Measurements from ENCODE around the gene CYRIA. TPM values are rescaled to one million over a fixed set of nuclear protein-coding genes. Genes with fewer than 3 reads are reported as not detected.

The CYRIA gene
- total and polyA plus RNA-seq, 11 donors, result 0.86 to 19.9 (median 2.7) TPM

DNA sequence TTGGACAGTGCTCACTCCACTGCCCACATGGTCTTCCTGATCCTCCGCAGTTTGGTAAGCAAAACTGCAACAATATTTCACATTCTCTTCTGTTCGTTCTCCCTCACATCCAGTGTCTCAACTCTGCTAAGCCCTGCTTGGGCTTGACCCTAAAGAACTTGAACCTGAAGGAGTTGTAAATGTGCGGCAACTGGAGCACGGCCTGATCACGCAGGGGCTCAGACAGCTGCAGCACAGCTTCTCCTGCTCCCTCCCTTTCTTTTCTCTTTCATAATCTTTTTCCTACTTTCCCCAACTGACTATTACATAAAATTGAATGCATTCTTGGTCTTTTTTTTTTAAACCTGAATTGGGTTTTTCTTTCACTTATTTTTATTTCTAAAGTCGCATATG lies 10.2 kb downstream of the CYRIA start:
- no peak for ATAC-seq

DNA sequence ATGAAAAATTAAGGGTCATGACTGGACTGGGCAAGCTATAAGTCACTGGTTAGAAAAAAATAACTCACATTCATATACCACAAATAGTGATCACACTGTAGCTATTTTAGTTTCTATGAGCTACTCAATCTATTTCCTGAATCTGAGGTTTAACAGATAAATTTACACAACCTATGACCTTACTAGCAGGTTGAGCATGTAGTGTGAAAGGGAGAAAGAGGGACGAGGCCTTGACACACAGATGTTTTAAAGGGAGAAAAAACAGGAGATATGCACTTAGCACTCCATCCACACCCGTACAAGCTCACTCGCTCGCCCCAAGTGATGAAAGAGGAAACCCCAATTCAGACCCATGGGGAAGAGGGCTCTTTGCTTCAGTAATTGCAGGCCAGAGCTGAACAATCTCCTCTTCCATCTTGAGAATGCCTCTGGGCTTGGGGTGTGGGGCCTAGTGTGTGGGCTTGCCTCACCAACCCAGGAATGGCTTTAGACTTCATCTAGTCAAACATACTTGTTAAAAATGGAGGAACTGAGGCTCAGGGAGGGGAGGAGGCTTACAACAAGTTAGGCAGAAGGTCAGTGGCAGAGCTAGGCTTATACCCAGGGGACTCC lies 10.7 kb downstream of the CYRIA start:
- no peaks in the 10 kb centered on the region for H3K36me3 ChIP-seq
- 82 to 92% (median 88%) methylated on average over 4 of the region's 4 CpGs for WGBS, 4 donors
- DNase-seq (no peak), ATAC-seq (no peak)
- H3K27me3 ChIP-seq, result no peaks in the 10 kb centered on the region
- no peaks in the 10 kb centered on the region for H3K9me3 ChIP-seq
- H3K4me3 ChIP-seq, result no peak overlapping the region
- TF ChIP-seq, protein P1, sequence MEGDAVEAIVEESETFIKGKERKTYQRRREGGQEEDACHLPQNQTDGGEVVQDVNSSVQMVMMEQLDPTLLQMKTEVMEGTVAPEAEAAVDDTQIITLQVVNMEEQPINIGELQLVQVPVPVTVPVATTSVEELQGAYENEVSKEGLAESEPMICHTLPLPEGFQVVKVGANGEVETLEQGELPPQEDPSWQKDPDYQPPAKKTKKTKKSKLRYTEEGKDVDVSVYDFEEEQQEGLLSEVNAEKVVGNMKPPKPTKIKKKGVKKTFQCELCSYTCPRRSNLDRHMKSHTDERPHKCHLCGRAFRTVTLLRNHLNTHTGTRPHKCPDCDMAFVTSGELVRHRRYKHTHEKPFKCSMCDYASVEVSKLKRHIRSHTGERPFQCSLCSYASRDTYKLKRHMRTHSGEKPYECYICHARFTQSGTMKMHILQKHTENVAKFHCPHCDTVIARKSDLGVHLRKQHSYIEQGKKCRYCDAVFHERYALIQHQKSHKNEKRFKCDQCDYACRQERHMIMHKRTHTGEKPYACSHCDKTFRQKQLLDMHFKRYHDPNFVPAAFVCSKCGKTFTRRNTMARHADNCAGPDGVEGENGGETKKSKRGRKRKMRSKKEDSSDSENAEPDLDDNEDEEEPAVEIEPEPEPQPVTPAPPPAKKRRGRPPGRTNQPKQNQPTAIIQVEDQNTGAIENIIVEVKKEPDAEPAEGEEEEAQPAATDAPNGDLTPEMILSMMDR (IDR thresholded peaks at IDR 0.05), result no peak
- TF ChIP-seq POLR2A (IDR thresholded peaks at IDR 0.05), result no peak
- peaks cover 0 to 99% (median 56%) of the 10 kb centered on the region in 12 donors for H3K4me1 ChIP-seq
- H3K27ac ChIP-seq, result peak overlapping the region in 8 of 12 donors; percentile 12 to 85 (median 37)
- intact Hi-C loops (cut with DNase I), result no loop called here

More for the DNA sequence above, 10.2 kb downstream of the CYRIA start:
- no peaks in the 10 kb centered on the region for H3K36me3 ChIP-seq
- 78 to 85% (median 83%) methylated on average over 6 of the region's 6 CpGs for WGBS, 4 donors
- H3K27me3 ChIP-seq, result no peaks in the 10 kb centered on the region
- peak overlapping the region in 8 of 12 donors; percentile 12 to 85 (median 37) for H3K27ac ChIP-seq
- intact Hi-C loops (cut with DNase I), result no loop called here
- no peak overlapping the region for H3K4me3 ChIP-seq
- H3K9me3 ChIP-seq, result no peaks in the 10 kb centered on the region
- DNase-seq, result no peak
- peaks cover 0 to 99% (median 52%) of the 10 kb centered on the region in 12 donors for H3K4me1 ChIP-seq
- TF ChIP-seq, protein P1 (IDR thresholded peaks at IDR 0.05), result no peak
- TF ChIP-seq POLR2A (IDR thresholded peaks at IDR 0.05), result no peak

DNA sequence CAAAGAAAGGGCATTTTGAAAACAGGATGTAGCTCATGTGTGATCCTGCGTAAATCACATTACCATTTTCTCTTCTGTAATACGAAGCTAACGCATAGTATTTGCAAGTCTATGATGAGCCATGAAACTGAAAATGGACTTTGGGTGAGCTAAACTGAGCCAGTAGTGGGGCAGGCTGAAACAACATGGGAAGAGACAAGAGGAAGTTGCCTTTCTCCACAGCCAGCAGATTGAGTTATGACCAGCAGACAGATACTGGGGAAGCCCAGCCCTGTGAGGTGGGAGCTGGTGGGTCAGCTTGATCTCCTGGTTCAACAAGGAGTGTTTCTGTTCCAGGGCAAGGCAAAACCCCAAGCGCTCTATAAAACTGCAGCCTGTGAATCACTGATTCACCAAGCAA lies 11.8 kb downstream of the CYRIA start:
- TF ChIP-seq, protein P1 (IDR thresholded peaks at IDR 0.05), result no peak
- no peak for TF ChIP-seq POLR2A (IDR thresholded peaks at IDR 0.05)
- H3K27me3 ChIP-seq, result no peaks in the 10 kb centered on the region
- WGBS, 4 donors, result 81 to 95% (median 90%) methylated on average over 4 of the region's 4 CpGs
- no peak for DNase-seq
- H3K27ac ChIP-seq, result peak overlapping the region in 10 of 12 donors; percentile 15 to 85 (median 59)
- no peaks in the 10 kb centered on the region for H3K9me3 ChIP-seq
- intact Hi-C loops (cut with DNase I), result no loop called here
- H3K4me3 ChIP-seq, result no peak overlapping the region
- peak in 1 of 4 donors; percentile 6 for ATAC-seq
- H3K4me1 ChIP-seq, result peaks cover 0 to 95% (median 52%) of the 10 kb centered on the region in 12 donors
- no peaks in the 10 kb centered on the region for H3K36me3 ChIP-seq

DNA sequence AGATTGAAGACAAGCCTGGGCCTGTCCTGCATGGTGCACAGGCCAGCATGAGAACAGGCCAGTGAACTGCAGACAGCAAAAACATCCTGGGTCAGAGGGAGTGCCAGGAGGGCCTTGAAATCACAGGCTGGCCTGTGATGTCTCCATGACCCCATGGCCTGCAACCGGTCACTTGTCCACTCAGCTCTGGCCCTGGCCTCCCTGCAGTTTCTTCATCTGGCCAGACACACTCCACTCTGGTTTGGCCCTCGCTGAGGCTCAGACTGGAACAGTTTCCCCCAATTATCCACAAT lies 12.6 kb downstream of the CYRIA start:
- no peak for TF ChIP-seq POLR2A (IDR thresholded peaks at IDR 0.05)
- TF ChIP-seq, protein P1 (IDR thresholded peaks at IDR 0.05), result no peak
- H3K36me3 ChIP-seq, result no peaks in the 10 kb centered on the region
- DNase-seq (peak in 2 of 5 donors; percentile 54 to 73), ATAC-seq (peak; percentile 27 to 53 (median 44))
- peak overlapping the region; percentile 25 to 85 (median 56) for H3K27ac ChIP-seq
- H3K4me3 ChIP-seq, result no peak overlapping the region
- no peaks in the 10 kb centered on the region for H3K9me3 ChIP-seq
- H3K27me3 ChIP-seq, result no peaks in the 10 kb centered on the region
- H3K4me1 ChIP-seq, result peaks cover 0 to 88% (median 48%) of the 10 kb centered on the region in 12 donors
- intact Hi-C loops (cut with DNase I), result no loop called here
- WGBS, 4 donors, result 51 to 84% (median 74%) methylated on average over 2 of the region's 2 CpGs

Data from heart left ventricle (tissue), 16 donors.